ENCODE data around the gene SOX15. TPM values are rescaled to one million over a fixed set of nuclear protein-coding genes. Genes with fewer than 3 reads are reported as not detected.

The SOX15 gene
- total RNA-seq: 0.93 and 1.0 TPM in 2 replicates
- long read RNA-seq: 0 reads

- TF ChIP-seq CTCF (IDR thresholded peaks at IDR 0.05; ENCODE audit: unreplicated experiment): no peak
- no peak for DNase-seq (ENCODE audit: low spot score, unreplicated experiment)
- Mint-ChIP-seq H3K36me3 (ENCODE audit: insufficient read depth) (peaks cover 35% of the 10 kb centered on the region), H3K9me3 (ENCODE audit: low read depth) (no peaks in the 10 kb centered on the region), H3K4me1 (ENCODE audit: low read depth) (peaks cover 3% of the 10 kb centered on the region), H3K27me3 (no peaks in the 10 kb centered on the region), H3K4me3 (ENCODE audit: low read depth) (no peak within 1 kb of the TSS), H3K27ac (peak within 1 kb of the TSS; percentile 76)
Observed at GRCh38 chr17:7589891-7590691, at the start of gene SOX15. Gene SOX15, minus strand, starts transcription at chr17:7590094. Its CDS starts 418 bp downstream, at chr17:7589676.

- no peaks in the 10 kb centered on the region for H3K27me3 Mint-ChIP-seq
- TF ChIP-seq CTCF (IDR thresholded peaks at IDR 0.05; ENCODE audit: unreplicated experiment): no peak
- H3K9me3 Mint-ChIP-seq (ENCODE audit: low read depth): no peaks in the 10 kb centered on the region
- no peaks in the 10 kb centered on the region for H3K36me3 Mint-ChIP-seq (ENCODE audit: insufficient read depth)
- H3K4me1 Mint-ChIP-seq (ENCODE audit: low read depth): peaks cover 7% of the 10 kb centered on the region
- no peak overlapping the region for H3K4me3 Mint-ChIP-seq (ENCODE audit: low read depth)
- DNase-seq (ENCODE audit: low spot score, unreplicated experiment): no peak
- no peak overlapping the region for H3K27ac Mint-ChIP-seq
Observed at GRCh38 chr17:7636163-7636562, 46.3 kb upstream of the SOX15 start.

- TF ChIP-seq CTCF (IDR thresholded peaks at IDR 0.05; ENCODE audit: unreplicated experiment): peak; percentile 62
- no peaks in the 10 kb centered on the region for H3K36me3 Mint-ChIP-seq (ENCODE audit: insufficient read depth)
- H3K4me3 Mint-ChIP-seq (ENCODE audit: low read depth): no peak overlapping the region
- H3K9me3 Mint-ChIP-seq (ENCODE audit: low read depth): no peaks in the 10 kb centered on the region
- DNase-seq (ENCODE audit: low spot score, unreplicated experiment): peak; percentile 45
- H3K27ac Mint-ChIP-seq: no peak overlapping the region
- H3K4me1 Mint-ChIP-seq (ENCODE audit: low read depth): peaks cover 13% of the 10 kb centered on the region
- no peaks in the 10 kb centered on the region for H3K27me3 Mint-ChIP-seq
Observed at GRCh38 chr17:7634384-7634783, 44.5 kb upstream of the SOX15 start.

- H3K27ac Mint-ChIP-seq: no peak overlapping the region
- DNase-seq (ENCODE audit: low spot score, unreplicated experiment): no peak
- H3K27me3 Mint-ChIP-seq: no peaks in the 10 kb centered on the region
- H3K4me1 Mint-ChIP-seq (ENCODE audit: low read depth): peaks cover 13% of the 10 kb centered on the region
- H3K36me3 Mint-ChIP-seq (ENCODE audit: insufficient read depth): no peaks in the 10 kb centered on the region
- H3K9me3 Mint-ChIP-seq (ENCODE audit: low read depth): no peaks in the 10 kb centered on the region
- H3K4me3 Mint-ChIP-seq (ENCODE audit: low read depth): no peak overlapping the region
- no peak for TF ChIP-seq CTCF (IDR thresholded peaks at IDR 0.05; ENCODE audit: unreplicated experiment)
Observed at GRCh38 chr17:7633093-7633492, 43.2 kb upstream of the SOX15 start.

- Mint-ChIP-seq H3K27me3 (no peaks in the 10 kb centered on the region), H3K4me3 (ENCODE audit: low read depth) (no peak overlapping the region), H3K36me3 (ENCODE audit: insufficient read depth) (no peaks in the 10 kb centered on the region), H3K4me1 (ENCODE audit: low read depth) (peaks cover 13% of the 10 kb centered on the region), H3K27ac (no peak overlapping the region), H3K9me3 (ENCODE audit: low read depth) (no peaks in the 10 kb centered on the region)
- DNase-seq (ENCODE audit: low spot score, unreplicated experiment): no peak
- TF ChIP-seq CTCF (IDR thresholded peaks at IDR 0.05; ENCODE audit: unreplicated experiment): peak; percentile 48
Observed at GRCh38 chr17:7632492-7632894, 42.6 kb upstream of the SOX15 start.
